IMR-90 (cell line): Measurements from ENCODE around the gene SERPINE2. TPM values are rescaled to one million over a fixed set of nuclear protein-coding genes. Genes with fewer than 3 reads are reported as not detected.

Source experiments
- ATAC-seq: fragments of 200-7000 bp; cut with Tn5 transposase; 2 replicates; pipeline ENCODE4 v1.9.1; 2020; ENCODE audit warnings: low read depth, mild to moderate bottlenecking, moderate library complexity
- BruUV-seq: library from RNA; stranded (reverse); fragments of 400-500 nt; replicated peaks from 2 replicates; lab custom pipeline; 2021; lab: Mats Ljungman, UMichigan
- CTCF ChIA-PET: fragments of 300-600 bp; formaldehyde crosslinking; extraction: SDS; loops from one replicate; lab custom pipeline; 2021; ENCODE audit warnings: antibody characterized with exemption; lab: Yijun Ruan, JAX
- POLR2A ChIA-PET: fragments of 300-600 bp; sonication (Branson Sonifier 250); formaldehyde crosslinking; loops from one replicate; lab custom pipeline; 2022; ENCODE audit warnings: antibody characterized with exemption; ENCODE audit not compliant: unreplicated experiment; lab: Charles Lee
- DNase-seq: peaks from one replicate; pipeline ENCODE4 v3.0.0; 2013
- H2AFZ ChIP-seq: replicated peaks from 2 replicates; pipeline ENCODE3; 2013; ENCODE audit warnings: low read length, mild to moderate bottlenecking; ENCODE audit not compliant: poor library complexity
- H2AK5ac ChIP-seq: 2 replicates; pipeline ENCODE4 v1.6.1; 2013; ENCODE audit warnings: low read depth, low read length, inconsistent platforms
- H2AK9ac ChIP-seq: replicated peaks from 2 replicates; pipeline ENCODE3; 2013; ENCODE audit warnings: mild to moderate bottlenecking, low read depth, low read length, moderate library complexity; ENCODE audit not compliant: poor library complexity
- H2BK120ac ChIP-seq: 2 replicates; pipeline ENCODE4 v1.6.1; 2013; ENCODE audit warnings: low read depth, low read length, inconsistent platforms
- H2BK15ac ChIP-seq: 3 replicates; pipeline ENCODE4 v1.6.1; 2013; ENCODE audit warnings: low read depth, low read length, inconsistent platforms
- H2BK20ac ChIP-seq: 2 replicates; pipeline ENCODE4 v1.6.1; 2013; ENCODE audit warnings: low read depth, mild to moderate bottlenecking, inconsistent platforms, low read length, moderate library complexity
- H2BK5ac ChIP-seq: 2 replicates; pipeline ENCODE4 v1.6.1; 2013; ENCODE audit warnings: mild to moderate bottlenecking, low read depth, low read length, inconsistent platforms; ENCODE audit not compliant: poor library complexity, severe bottlenecking
- H3K14ac ChIP-seq: replicated peaks from 2 replicates; pipeline ENCODE4 v1.6.1; 2013; ENCODE audit warnings: low read depth, low read length, inconsistent platforms
- H3K18ac ChIP-seq: 2 replicates; pipeline ENCODE4 v1.6.1; 2013; ENCODE audit warnings: low read depth, low read length, control low read depth
- H3K23ac ChIP-seq: 2 replicates; pipeline ENCODE4 v1.6.1; 2013; ENCODE audit warnings: low read depth, low read length, inconsistent platforms
- H3K27ac ChIP-seq: 2 replicates; pipeline ENCODE4 v1.5.1; 2013; ENCODE audit warnings: mild to moderate bottlenecking, control low read depth, low read length; ENCODE audit not compliant: insufficient read depth
- H3K27me3 ChIP-seq: 2 replicates; pipeline ENCODE4 v1.6.1; 2013; ENCODE audit warnings: low read length; ENCODE audit not compliant: control insufficient read depth, insufficient read depth
- H3K36me3 ChIP-seq: 2 replicates; pipeline ENCODE4 v1.6.1; 2013; ENCODE audit warnings: low read length, mixed read lengths; ENCODE audit not compliant: control insufficient read depth, insufficient read depth
- H3K4ac ChIP-seq: 2 replicates; pipeline ENCODE4 v1.6.1; 2013; ENCODE audit warnings: low read depth, low read length, inconsistent platforms
- H3K4me1 ChIP-seq: 2 replicates; pipeline ENCODE4 v1.6.1; 2013; ENCODE audit warnings: low read length, mixed read lengths; ENCODE audit not compliant: control insufficient read depth, insufficient read depth
- H3K4me2 ChIP-seq: 2 replicates; pipeline ENCODE4 v1.6.1; 2013; ENCODE audit warnings: low read depth, mild to moderate bottlenecking, control low read depth, low read length, moderate library complexity
- H3K4me3 ChIP-seq: 2 replicates; pipeline ENCODE4 v1.5.1; 2013; ENCODE audit warnings: low read depth, mild to moderate bottlenecking, control low read depth, low read length, moderate library complexity; ENCODE audit not compliant: insufficient read depth
- H3K56ac ChIP-seq: 2 replicates; pipeline ENCODE4 v1.6.1; 2013; ENCODE audit warnings: low read length, inconsistent platforms; ENCODE audit not compliant: insufficient read depth; ENCODE audit errors: extremely low read depth
- H3K79me1 ChIP-seq, 2 experiments: 2 replicates each; pipeline ENCODE4 v1.6.1; 2013; ENCODE audit warnings: low read length in 2 of 2, inconsistent platforms in 1 of 2, low read depth in 1 of 2
- H3K9ac ChIP-seq: 2 replicates; pipeline ENCODE4 v1.6.1; 2013; ENCODE audit warnings: low read depth, low read length, control low read depth
- H3K9me1 ChIP-seq: 2 replicates; pipeline ENCODE4 v1.6.1; 2013; ENCODE audit warnings: low read length, inconsistent platforms; ENCODE audit not compliant: insufficient read depth
- H3K9me3 ChIP-seq: 2 replicates; pipeline ENCODE4 v1.6.1; 2013; ENCODE audit warnings: low read length; ENCODE audit not compliant: control insufficient read depth, insufficient read depth
- H4K20me1 ChIP-seq: 2 replicates; pipeline ENCODE4 v1.6.1; 2013; ENCODE audit warnings: low read length, inconsistent platforms; ENCODE audit not compliant: insufficient read depth
- H4K5ac ChIP-seq: 2 replicates; pipeline ENCODE4 v1.6.1; 2013; ENCODE audit warnings: mild to moderate bottlenecking, low read depth, low read length, control low read depth
- H4K8ac ChIP-seq, 2 experiments: 2 replicates each; pipeline ENCODE4 v1.6.1; 2013; ENCODE audit warnings: low read depth in 2 of 2, low read length in 2 of 2, control low read depth in 1 of 2, inconsistent platforms in 1 of 2
- H4K91ac ChIP-seq: 2 replicates; pipeline ENCODE4 v1.6.1; 2013; ENCODE audit warnings: low read depth, low read length, inconsistent platforms; ENCODE audit not compliant: insufficient read depth
- MXI1 ChIP-seq: IDR thresholded peaks from 2 replicates; pipeline ENCODE4 v1.6.1; 2012; ENCODE audit warnings: low read depth, mild to moderate bottlenecking, low read length, moderate library complexity, borderline replicate concordance
- RCOR1 ChIP-seq: IDR thresholded peaks from 2 replicates; pipeline ENCODE4 v1.6.1; 2012; ENCODE audit warnings: mild to moderate bottlenecking, low read length, improper control_type of control experiment; ENCODE audit not compliant: insufficient replicate concordance
- SMC3 ChIP-seq: fragments of 150-350 bp; IDR thresholded peaks from 2 replicates; pipeline ENCODE4 v1.6.1; 2016; ENCODE audit warnings: low read depth, mild to moderate bottlenecking, antibody characterized with exemption, low read length, moderate library complexity
- WGBS, 2 experiments: methylation state at CpG; one replicate each; pipeline versions ENCODE4 v1.1.5 to v1.1.7; 2013; ENCODE audit warnings: missing lambda C conversion rate in 2 of 2; ENCODE audit not compliant: insufficient read length in 1 of 2; ENCODE audit errors: extremely low coverage in 2 of 2; 5-methylcytosine and 5-hydroxymethylcytosine counted together
- dilution Hi-C: fragments of 300-500 bp; cut with HindIII; formaldehyde crosslinking; loops from one replicate; pipeline ENCODE4 v1.14.3; 2018; ENCODE audit warnings: low sequenced_read_pairs; ENCODE audit not compliant: unreplicated experiment
- in situ Hi-C: fragments of 300-500 bp; cut with MboI; formaldehyde crosslinking; loops from 3 replicates; pipeline ENCODE4 v1.14.3; 2019; ENCODE audit warnings: low sequenced_read_pairs, inconsistent platforms, mixed read lengths
- intact Hi-C: fragments of 100-400 bp; cut with micrococcal nuclease; formaldehyde crosslinking; loops from 2 replicates; pipeline ENCODE4 v1.10.0; 2022
- polyA plus RNA-seq, 3 experiments: library from polyadenylated mRNA; depleted of rRNA; stranded (reverse); fragments of >200 nt; gene quantifications; 2 replicates each; pipeline ENCODE4 v1.2.3, GENCODE V29; 2012; ENCODE audit warnings: low replicate concordance in 1 of 3
- total RNA-seq: library from RNA; depleted of rRNA; stranded (reverse); fragments of >200 nt; gene quantifications from 2 replicates; pipeline ENCODE4 v1.2.3, GENCODE V29; 2012
- TF ChIP-seq, protein P1 (sequence below): fragments of 150-350 bp; IDR thresholded peaks from 2 replicates; pipeline ENCODE4 v1.6.1; 2016; ENCODE audit warnings: low read depth, mild to moderate bottlenecking, low read length, moderate library complexity, borderline replicate concordance
- TF ChIP-seq, protein P2 (sequence below): fragments of 150-350 bp; IDR thresholded peaks from 2 replicates; pipeline ENCODE4 v1.6.1; 2017; ENCODE audit warnings: mild to moderate bottlenecking, antibody characterized with exemption, low read length, low read depth
- TF ChIP-seq, protein P3 (sequence below): conservative IDR thresholded peaks from 2 replicates; pipeline ENCODE4 v1.5.1; 2012; ENCODE audit warnings: mild to moderate bottlenecking, low read depth, low read length, improper control_type of control experiment

Gene SERPINE2
- total and polyA plus RNA-seq, 2 of the 4 experiments (the other 2 are of a cell fraction), result 24.0 to 62.7 TPM

GRCh38 chr2:223952280-223952968 is 86.7 kb downstream of the SERPINE2 start:
- H3K4me2 ChIP-seq, result no peak overlapping the region
- H2BK20ac ChIP-seq, result no peak overlapping the region
- H2BK15ac ChIP-seq, result no peak overlapping the region
- in situ Hi-C loops (no loop called here), dilution Hi-C loops (no loop called here), intact Hi-C loops (no loop called here)
- CTCF ChIA-PET, result no interaction called here
- DNase-seq (no peak), ATAC-seq (no peak)
- H2BK120ac ChIP-seq, result no peak overlapping the region
- no peak overlapping the region for H3K23ac ChIP-seq
- H4K91ac ChIP-seq, result no peak overlapping the region
- H3K4ac ChIP-seq, result no peak overlapping the region
- no TSS peak for BruUV-seq
- H3K36me3 ChIP-seq, result no peaks in the 10 kb centered on the region
- TF ChIP-seq, protein P1, sequence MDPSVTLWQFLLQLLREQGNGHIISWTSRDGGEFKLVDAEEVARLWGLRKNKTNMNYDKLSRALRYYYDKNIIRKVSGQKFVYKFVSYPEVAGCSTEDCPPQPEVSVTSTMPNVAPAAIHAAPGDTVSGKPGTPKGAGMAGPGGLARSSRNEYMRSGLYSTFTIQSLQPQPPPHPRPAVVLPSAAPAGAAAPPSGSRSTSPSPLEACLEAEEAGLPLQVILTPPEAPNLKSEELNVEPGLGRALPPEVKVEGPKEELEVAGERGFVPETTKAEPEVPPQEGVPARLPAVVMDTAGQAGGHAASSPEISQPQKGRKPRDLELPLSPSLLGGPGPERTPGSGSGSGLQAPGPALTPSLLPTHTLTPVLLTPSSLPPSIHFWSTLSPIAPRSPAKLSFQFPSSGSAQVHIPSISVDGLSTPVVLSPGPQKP, result no peak
- TF ChIP-seq RCOR1 (no peak), MXI1 (no peak), SMC3 (no peak)
- TF ChIP-seq, protein P2, sequence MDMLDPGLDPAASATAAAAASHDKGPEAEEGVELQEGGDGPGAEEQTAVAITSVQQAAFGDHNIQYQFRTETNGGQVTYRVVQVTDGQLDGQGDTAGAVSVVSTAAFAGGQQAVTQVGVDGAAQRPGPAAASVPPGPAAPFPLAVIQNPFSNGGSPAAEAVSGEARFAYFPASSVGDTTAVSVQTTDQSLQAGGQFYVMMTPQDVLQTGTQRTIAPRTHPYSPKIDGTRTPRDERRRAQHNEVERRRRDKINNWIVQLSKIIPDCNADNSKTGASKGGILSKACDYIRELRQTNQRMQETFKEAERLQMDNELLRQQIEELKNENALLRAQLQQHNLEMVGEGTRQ, result no peak
- TF ChIP-seq, protein P3, sequence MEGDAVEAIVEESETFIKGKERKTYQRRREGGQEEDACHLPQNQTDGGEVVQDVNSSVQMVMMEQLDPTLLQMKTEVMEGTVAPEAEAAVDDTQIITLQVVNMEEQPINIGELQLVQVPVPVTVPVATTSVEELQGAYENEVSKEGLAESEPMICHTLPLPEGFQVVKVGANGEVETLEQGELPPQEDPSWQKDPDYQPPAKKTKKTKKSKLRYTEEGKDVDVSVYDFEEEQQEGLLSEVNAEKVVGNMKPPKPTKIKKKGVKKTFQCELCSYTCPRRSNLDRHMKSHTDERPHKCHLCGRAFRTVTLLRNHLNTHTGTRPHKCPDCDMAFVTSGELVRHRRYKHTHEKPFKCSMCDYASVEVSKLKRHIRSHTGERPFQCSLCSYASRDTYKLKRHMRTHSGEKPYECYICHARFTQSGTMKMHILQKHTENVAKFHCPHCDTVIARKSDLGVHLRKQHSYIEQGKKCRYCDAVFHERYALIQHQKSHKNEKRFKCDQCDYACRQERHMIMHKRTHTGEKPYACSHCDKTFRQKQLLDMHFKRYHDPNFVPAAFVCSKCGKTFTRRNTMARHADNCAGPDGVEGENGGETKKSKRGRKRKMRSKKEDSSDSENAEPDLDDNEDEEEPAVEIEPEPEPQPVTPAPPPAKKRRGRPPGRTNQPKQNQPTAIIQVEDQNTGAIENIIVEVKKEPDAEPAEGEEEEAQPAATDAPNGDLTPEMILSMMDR, result no peak
- no peak overlapping the region for H3K27ac ChIP-seq
- H3K9ac ChIP-seq, result no peak overlapping the region
- POLR2A ChIA-PET, result no interaction called here
- no peak overlapping the region for H2AK5ac ChIP-seq
- no peak overlapping the region for H3K56ac ChIP-seq
- no peak overlapping the region for H2AK9ac ChIP-seq
- H3K18ac ChIP-seq, result no peak overlapping the region
- no peak overlapping the region for H3K4me3 ChIP-seq
- no peaks in the 10 kb centered on the region for H3K9me3 ChIP-seq
- H4K5ac ChIP-seq, result no peak overlapping the region
- H3K9me1 ChIP-seq, result peaks cover 3% of the 10 kb centered on the region; the same call in 1 of the 2 replicates
- H2AFZ ChIP-seq, result no peak overlapping the region
- H3K14ac ChIP-seq, result no peak overlapping the region
- H3K27me3 ChIP-seq, result no peaks in the 10 kb centered on the region
- H2BK5ac ChIP-seq, result no peak overlapping the region
- peaks cover 0 to 1% of the 10 kb centered on the region in 2 experiments; a peak in 1 of 4 replicates for H3K79me1 ChIP-seq
- no peak overlapping the region for H4K8ac ChIP-seq
- H3K4me1 ChIP-seq, result peaks cover 2% of the 10 kb centered on the region; the same call in 1 of the 2 replicates
- no peaks in the 10 kb centered on the region for H4K20me1 ChIP-seq
- whole genome bisulfite sequencing, 2 experiments, result 100% methylated on average over 2 of the region's 6 CpGs; no CpG with 5 or more reads in 1 of the 2 experiments
